Pulmonary artery endothelial cell (primary cell): ENCODE data around the gene HIRA. TPM values are rescaled to one million over a fixed set of nuclear protein-coding genes. Genes with fewer than 3 reads are reported as not detected.
"Not testable (repeated sequence)": the region's sequence is repeated elsewhere in the genome, so short reads cannot be mapped to it uniquely, and the experiment has no call there.

ENCODE experiments used
- DNase-seq: peaks from one replicate; pipeline ENCODE4 v3.0.0-alpha.2; 2011; ENCODE audit warnings: low read depth, low spot score
- total RNA-seq: library from RNA; depleted of rRNA; stranded (reverse); fragments of >200 nt; gene quantifications from 2 replicates; pipeline ENCODE4 v1.2.3, GENCODE V29; 2014

The HIRA gene
- total RNA-seq, 1 donor from 2014 or later = 22.8 TPM

DNA sequence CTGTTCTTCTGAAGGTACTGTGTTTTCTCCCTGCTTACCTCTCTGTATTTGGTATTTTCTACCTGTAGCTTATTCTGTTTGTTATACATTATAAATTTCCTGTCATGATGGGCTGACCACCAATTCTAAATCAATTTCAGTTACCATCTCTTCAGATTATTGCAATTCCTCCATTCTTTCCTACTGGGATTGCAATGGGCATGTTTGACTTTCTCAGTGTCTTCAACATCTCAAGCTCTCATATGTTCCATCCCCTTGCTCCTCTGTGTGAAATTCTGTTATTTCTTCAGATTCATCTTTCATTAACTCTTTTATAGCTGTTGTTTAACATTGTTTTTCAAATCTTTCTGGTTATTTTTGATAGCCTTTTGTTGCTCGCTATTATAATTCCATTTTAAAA, 31.5 kb upstream of the HIRA start:
- no peak for DNase-seq

DNA sequence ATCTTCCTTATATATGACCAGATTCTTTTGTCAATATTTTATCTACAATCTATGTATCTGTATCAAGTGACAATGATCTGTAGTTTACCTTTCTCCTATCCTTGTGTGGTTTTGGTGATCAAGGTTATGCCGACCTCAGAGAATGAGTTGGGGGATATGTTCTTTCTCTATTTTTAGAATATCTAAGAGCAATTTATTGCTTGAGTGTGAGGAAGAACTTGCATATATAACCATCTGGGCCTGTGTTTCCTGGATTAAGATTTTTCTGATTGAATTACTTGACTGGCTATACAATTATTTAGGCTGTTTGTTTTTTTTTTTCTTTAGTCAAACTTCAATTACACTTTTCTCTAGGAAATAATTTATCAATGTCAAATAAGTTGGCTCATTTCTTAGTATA, 30.0 kb upstream of the HIRA start:
- no peak for DNase-seq

DNA sequence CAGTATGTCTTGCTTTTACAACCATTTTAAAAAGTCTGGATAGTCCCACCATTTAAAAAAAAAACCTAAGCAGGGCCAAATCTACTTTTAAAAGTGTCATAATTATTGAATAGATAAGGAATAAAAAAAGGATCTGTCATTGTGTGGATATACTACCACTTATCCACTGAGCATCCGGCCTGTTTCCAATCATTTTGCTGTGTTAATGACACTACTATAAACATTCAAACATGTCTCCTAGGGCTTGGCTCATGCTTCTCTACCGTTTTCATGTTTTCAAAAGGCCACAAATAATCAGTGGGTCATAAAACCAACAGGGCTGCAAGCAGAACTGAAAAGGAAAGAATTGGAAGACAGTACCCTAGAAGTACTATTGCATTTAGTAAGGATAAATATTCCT, 28.5 kb upstream of the HIRA start:
- DNase-seq = no peak

DNA sequence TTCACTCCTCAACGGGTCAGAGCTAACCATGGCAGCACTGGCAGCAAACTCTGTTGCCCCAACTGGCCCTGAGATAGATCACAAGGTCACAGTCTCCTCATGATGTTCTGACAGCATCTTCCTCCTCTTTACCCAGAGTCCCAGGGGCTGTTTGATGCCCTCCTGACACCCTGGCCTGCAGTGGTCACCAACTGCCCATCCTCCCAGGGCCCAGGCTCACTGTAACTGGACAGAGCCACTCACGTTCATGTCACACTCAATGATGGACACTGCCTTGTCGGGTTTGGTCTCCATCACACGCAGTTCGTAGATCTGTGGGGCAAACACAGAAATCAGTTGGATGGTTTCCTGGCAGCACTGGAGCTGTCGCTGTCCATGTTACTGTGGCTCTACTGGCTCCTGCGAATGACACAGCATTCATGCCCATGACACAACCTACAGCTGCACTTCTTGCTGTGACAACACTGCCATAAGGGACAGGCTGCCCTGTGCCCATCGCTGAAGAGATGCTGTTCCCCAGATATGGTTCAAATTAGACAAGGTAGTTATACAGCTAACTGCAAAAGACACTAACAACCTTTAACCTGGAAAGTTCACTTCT, 26.4 kb upstream of the HIRA start:
- no peak for DNase-seq

DNA sequence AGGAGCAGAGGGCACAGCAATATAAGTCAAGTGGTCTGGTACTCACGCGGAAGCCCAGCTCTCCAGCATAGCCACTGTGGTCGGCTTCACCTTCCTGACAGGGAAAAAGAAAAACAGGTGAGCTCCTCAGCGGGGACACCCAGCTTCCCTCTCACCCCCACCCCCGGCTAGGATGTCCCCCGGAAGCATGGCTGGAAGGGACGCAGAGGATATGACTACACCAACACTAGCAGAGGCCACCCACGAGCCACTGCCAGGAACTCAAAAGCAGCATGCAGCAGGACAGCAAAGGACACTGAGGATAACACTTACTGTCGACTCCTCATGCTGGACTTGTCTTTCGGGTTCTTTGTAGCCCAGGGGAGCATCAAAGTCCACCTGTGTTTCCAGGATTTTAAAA, 25.0 kb upstream of the HIRA start:
- DNase-seq = no peak

DNA sequence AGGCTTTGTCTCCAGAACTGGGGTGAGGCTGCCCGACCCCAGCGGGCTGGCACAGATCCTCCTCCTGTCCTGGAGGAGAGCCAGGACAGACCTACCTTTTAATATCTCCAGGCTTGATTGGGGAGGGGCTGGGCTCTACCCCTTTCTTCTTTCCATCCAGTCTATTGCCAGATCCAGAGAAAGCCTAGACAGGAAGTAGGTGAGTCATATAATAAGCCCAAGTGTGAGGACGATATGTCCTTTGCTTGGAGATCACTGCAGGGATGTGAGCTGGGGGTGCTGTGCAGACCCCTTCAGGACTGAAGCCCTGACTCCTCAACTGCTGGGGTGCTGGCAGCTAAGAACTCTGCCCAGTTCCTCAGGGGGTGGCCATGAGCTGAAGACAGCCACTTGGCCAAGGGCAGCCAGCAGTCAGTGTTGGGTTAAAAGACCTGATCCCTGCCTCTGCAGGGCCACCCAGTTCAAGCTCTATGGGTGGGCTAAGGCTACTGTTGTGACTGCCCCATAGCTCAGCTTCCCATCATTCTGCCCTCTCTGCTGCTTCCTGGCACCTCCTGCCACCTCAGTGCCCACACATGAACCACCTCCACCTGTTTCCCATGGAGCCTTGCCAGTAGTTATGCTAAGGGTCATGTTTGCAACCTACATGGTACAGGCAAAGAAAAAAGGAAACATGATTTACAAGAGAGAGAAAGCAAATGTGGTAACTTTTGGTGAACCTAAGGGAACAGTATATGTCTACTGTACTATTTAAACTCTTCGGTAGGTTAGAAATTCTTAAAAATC, 24.2 kb upstream of the HIRA start:
- no peak for DNase-seq

DNA sequence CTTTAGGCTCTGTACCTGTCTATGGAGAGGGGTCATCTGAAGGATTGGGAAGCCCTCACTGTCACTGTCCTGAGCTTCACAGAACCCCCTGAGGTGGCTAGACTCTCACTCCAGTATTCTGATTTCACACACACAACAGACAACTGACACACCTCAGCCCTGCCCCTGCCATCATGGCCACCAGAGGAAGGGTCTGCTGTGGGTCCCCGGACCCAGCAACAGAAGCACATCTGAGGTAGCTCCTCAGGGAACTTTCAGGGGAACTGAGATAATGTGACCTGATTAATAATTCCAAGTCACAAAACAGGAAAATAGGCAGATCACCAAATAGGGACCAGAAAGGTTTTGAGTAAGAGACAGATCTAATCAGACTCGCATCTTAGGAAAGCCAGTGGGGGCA, 23.5 kb upstream of the HIRA start:
- no peak for DNase-seq

DNA sequence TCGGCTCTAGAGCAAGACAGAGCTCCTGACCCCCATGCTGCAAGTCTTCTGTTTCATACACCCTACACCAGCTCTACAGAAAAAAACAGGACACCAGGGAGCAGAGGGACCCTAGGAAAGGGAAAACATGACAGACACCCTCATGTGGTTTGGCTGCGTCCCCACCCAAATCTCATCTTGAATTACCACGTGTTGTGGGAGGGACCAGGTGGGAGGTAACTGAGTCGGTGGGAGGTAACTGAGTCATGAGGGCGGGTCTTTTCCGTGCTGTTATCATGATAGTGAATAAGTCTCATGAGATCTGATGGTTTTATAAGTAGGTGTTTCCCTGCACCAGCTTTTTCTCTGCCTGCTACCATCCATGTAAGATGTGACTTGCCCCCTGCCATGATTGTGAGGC, 22.6 kb upstream of the HIRA start:
- no peak for DNase-seq

DNA sequence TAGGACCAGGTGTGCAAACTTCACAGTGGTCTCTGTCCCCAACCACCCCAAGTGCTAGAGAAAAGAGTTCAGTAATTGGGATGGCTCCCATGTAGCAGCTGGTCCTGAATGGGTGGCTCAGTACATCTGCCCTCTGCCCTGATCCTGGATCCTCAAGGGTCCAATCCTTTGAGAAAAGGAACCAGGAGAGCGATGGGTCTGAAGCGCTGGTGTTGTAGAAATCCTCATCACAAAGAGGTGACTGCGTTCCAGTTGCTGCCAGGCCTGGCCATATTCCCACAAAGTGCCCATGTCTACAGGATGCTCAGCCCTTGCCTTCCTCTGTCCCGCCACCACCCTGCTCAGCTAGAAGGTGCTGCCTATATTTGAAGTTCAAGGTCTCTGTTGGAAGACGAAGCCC, 22.2 kb upstream of the HIRA start:
- DNase-seq = no peak

DNA sequence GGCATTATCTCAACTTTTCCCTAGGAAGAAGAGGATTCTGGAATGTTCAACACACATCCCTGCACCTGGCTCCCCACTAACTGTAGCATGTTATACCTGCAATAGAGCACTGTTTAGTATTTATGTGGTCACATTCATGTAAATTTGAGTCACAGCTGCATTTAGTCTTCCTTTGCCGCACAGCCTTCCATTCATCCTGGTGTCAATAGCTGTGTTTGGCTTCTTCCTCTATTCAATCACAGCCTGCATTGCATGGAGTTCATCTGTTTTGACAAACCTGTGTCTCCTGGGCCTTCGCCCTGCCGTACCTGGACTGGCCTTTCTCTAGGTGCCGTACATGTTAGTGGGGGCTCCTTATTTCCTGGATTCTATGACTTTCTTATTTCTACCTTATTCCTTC, 20.0 kb upstream of the HIRA start:
- DNase-seq = no peak

DNA sequence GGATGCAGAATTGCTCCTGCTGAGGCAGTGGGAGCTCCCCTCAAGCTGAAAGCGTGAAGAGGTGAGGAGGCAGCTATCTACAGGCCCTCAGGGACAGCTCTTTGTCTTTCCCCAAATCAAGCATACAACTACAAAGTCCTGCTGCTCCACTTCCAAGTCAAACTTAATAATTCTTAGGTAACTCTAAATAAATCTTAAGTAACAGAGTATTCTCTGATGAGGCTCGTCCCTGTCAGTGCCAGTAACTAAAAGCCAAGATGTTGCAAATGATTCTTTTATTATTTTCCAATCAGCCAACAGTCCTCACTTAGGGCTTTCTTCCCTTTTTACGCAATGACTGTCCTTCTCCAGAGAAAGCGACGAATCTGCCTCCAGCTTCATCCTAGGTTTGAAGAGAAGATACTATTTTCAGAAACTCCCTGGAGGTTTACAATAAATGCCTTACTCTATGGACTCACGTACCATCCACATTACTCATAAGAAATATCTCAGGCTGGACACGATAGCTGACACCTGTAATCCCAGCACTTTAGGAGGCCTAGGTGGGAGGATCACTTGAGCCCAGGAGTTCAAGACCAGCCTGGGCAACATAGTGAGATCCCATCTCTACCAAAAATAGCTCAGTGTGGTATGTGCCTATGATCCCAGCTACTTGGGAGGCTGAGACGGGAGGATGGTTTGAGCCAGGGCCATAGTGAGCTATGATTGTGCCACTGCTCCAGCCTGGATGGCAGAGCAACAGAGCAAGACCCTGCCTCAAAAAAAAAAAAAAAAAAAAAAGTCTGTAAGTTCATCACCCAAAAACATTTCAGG, 19.0 kb upstream of the HIRA start:
- DNase-seq = no peak

DNA sequence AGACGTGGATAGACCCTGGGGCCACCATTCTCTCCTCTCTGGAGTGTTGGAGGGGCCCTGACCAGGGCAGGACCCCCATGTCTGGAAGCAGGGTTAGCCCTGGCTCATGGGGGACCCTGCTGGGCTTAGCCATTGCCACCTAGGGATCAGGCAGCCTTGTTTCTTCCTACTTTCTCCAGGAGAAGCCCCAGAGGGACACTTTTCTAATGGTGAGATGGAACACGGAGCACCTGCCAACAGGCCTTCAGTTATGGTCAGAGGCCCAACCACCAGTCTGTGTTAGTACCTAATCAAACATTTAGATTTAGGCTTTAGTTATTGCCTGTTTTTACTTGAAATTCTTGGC, 17.9 kb upstream of the HIRA start:
- DNase-seq = no peak

DNA sequence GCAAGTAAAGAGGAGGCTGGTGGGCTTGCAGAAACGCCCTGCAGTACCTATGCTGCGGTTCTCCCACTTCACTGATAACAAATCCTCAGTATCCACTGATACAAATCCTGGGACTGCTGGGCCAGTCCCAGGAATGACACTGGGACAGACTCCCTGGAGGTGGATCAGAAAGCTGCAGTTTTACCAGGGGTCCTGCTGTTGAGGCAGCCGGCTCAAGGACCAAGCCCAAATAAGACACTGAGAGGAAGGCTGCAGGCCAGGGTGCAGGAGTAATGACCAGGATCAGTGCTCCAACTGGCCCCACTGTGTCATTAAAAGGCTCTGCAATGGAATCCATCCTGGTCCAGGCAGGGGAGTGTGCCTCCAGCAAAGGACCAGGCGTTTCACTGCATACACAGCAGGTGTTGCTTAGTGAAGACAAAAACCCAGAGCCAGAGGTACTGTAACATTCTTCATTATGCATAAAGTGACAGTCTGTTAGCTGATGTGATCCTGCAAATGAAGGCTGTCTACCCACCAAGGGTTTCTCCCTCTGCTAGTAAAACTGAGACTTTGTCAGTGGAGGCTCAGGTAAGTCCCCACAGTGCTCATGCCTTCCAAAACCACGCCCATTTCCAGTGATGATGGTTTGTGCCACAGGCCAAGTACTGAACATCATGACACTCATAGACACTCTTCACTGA, 17.3 kb upstream of the HIRA start:
- no peak for DNase-seq

DNA sequence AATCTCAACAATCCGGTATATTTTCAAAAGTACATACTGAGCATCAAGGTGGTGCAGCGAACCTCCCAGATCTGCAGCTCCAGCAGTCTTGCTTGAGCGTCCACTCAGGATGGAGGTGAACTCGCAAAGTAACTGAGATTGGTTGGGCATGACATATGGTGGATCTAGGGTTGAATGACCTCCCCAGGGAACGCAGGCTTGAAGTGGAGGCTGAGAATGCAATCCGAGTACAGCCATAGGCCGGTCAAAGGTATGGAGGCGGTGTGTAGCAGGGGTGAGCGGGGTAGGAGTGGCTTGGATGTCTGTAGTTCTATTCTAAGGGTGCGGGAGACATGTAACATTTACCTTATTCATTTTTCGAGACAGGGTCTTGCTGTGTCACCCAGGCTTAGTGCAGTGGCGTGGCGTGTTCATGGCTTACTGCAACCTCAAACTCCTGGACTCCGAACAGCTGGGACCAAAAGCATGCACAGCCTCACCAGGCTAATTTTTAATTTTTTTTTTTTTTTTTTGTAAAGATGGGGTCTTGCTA, 16.6 kb upstream of the HIRA start:
- no peak for DNase-seq

DNA sequence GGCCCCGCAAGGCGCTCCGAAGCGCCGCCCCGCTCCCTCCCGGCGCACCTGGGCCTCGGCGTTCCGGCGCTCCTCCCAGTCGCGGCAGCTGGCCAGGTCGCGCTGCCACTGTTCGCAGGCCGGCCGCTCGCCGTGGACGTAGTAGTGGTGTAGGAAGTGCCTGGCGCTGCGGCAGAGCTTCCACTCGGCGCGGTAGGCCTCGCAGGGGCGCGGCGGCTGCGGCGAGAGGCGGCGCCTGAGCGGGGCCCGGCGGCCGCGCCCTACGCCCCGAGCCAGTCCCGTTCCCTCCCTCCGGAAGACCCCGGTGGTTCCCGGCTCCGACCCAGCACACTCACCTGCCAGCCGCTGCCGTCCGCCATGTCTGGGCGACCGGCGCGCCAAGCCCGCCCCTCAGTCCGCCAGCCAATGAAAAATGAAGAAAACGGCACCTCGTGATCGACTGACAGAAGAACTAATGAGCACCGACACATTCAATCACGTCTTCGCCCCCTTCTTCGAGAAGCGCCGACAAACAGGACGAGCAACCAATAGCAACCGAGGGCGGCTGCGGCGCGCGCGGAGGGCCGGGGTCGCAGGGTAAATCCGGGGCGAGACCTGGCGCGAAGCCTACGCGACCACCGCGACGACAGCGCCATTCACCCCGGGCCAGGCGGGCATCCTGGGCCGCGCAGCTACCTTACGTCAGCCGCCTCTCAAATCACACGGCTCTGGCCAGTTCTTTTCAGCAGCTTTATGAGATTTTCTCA, 16.0 kb upstream of the HIRA start, which contains the start of gene C22orf39:
Gene C22orf39 (minus strand): TSS at position 382 of the 746 bp plus-strand sequence. CDS start 23 bp downstream, at position 359.
- DNase-seq = peak; percentile 79

DNA sequence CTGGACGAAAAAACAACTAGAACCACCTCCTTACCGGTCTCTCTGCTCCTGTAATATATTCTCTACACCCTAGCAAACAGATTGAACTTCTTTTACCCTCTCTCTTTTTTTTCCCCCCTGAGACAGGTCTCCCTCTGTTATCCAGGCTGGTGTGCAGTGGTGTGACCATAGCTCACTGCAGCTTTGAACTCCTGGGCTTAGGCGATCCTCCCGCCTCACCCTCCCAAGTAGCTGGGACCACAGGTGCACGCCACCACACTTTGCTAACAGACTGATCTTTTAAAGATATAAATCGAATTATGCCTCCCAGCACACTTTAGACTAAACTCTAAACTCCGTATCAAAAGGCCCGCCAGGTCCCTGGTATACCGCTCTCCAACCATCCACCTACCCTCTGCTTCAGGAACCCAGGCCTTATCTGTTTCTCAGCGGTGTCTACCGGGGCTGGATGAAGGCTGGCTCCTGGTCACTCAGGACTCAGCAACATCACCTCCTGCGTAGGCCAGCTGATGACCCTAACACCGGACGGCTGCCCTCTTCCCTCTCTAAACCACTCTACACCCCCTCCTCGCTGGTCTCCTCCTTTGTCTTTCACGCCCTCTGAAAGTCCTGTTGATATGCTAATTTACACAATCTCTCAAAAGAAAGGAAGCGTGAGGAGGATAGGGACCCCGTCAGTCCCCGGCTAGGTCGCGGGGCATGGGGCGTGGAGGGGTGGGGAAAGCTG, 15.2 kb upstream of the HIRA start:
- DNase-seq = no peak

DNA sequence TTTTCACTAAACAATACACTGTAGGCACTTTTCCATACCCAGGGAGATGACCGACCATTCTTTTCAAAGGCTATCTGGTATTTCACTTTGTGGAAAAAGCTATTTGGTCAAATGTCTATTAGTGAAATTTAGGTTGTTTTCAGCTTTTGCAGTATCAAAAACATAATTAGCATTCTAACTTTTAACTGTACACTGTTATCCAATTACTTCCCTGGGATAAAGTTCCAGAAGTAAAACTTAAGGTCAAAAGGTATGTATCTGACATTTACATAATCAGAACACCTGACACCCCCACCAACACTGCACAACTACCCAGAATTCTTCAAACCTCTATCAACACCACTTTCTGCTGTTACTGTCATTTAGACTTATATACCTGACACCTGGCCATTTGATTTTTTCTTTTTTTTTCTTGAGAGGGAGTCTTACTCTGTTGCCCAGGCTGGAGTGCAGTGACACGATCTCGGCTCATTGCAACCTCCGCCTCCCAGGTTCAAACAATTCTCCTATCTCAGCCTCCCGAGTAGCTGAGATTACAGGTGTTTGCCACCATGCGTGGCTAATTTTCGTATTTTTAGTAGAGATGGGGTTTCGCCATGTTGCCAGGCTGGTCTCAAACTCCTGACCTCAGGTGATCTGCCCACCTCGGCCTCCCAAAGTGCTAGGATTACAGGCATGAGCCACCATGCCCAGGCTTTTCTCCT, 13.9 kb upstream of the HIRA start:
- not testable (repeated sequence) for DNase-seq

DNA sequence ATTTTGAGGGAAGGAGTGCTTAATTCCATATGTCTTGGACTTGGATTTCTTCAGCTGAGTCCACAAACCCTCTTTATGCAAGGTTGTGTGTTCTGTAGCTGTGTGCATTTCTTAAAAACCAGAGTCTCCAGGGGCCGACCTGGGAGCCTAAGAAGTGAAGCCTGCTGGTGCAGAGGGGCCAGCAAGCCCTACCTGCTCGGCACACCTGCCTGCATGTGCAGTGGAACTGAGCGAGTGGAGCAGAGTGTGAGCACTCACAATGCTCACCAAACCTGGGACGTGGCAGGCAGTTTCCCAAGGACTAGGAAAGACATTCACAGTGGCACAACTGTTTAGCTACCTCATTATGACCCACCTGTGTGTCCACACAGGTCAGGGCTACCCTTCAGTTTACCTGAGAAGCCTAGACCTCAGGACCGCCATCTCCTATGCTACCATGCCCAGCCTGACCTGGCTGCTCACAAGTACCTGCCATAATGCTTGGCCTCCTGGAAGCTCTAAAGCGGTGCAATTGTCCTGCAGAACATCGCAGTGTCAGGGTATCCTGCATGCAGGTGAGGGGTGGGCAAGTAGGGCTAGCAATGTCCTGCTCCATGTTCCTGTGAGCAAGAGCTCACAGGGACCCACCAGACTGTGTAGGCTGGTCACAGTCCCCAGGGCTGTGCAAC, 12.1 kb upstream of the HIRA start:
- DNase-seq = no peak

DNA sequence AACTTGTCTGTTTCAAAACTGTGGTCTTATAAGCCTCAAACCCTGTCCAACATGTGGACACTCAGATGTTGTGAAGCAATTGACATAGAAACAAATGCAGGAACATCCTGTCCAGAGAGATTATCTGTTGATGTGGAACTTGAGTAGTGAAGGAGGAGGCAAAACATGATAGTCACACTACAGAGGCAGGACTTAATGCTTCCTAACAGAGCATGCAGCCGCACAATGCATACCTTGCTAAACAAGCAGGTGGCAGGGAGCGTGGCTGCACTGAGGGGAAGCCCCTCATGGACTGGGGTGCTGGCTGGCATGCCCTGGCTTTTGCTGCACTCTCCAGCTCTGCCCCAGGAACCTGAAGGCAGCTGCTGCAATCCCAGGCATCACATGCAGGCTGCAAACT, 10.6 kb upstream of the HIRA start:
- no peak for DNase-seq
